B cell (primary cell): ENCODE results near the gene KATNB1. TPM values are rescaled to one million over a fixed set of nuclear protein-coding genes. Genes with fewer than 3 reads are reported as not detected.

ENCODE experiments used
- ATAC-seq: fragments of 200-7000 bp; cut with Tn5 transposase; one replicate; pipeline ENCODE4 v1.10.0; 2021; ENCODE audit warnings: low read depth, mild to moderate bottlenecking, moderate number of reproducible peaks, moderate library complexity
- CTCF ChIA-PET: fragments of 350-600 bp; sonication (Branson Sonifier 250); formaldehyde crosslinking; loops from one replicate; lab custom pipeline; 2021; ENCODE audit warnings: antibody characterized with exemption, inconsistent platforms; lab: Charles Lee
- POLR2A ChIA-PET: fragments of 350-600 bp; sonication (Branson Sonifier 250); formaldehyde crosslinking; loops from one replicate; lab custom pipeline; 2021; ENCODE audit warnings: antibody characterized with exemption; lab: Charles Lee
- DNase-seq: peaks from one replicate; pipeline ENCODE4 v3.0.0; 2013
- H2AFZ ChIP-seq: 2 replicates; pipeline ENCODE4 v1.6.1; 2012; ENCODE audit warnings: mild to moderate bottlenecking, low read depth, low read length; ENCODE audit not compliant: insufficient read depth, poor library complexity, severe bottlenecking
- H3K27ac ChIP-seq, 2 donors: 1 replicate in 1 of 2; 2 replicates in 1 of 2; pipeline ENCODE4 v1.5.1; 2012 to 2013; ENCODE audit warnings: low read length in 2 of 2, mild to moderate bottlenecking in 2 of 2, moderate library complexity in 1 of 2
- H3K27me3 ChIP-seq, 4 experiments: fragments of 200-600 bp in 1 of 4; sonication (generic) in 1 of 4; replicated peaks in 1 of 4; 1 replicate in 2 of 4; 2 replicates in 2 of 4; pipeline versions ENCODE4 v1.6.1 to v1.7.0; 2013 to 2016; ENCODE audit warnings: low read length in 3 of 4, mild to moderate bottlenecking in 2 of 4, mixed read lengths in 1 of 4, moderate library complexity in 1 of 4; ENCODE audit not compliant: insufficient read depth in 4 of 4, control insufficient read depth in 3 of 4; ENCODE audit errors: control extremely low read depth in 1 of 4
- H3K36me3 ChIP-seq, 2 experiments: replicated peaks in 1 of 2; 1 replicate in 1 of 2; 2 replicates in 1 of 2; pipeline versions ENCODE4 v1.6.1 to v1.7.1; 2013; ENCODE audit warnings: low read length in 1 of 2; ENCODE audit not compliant: insufficient read depth in 2 of 2, control insufficient read depth in 1 of 2; ENCODE audit errors: control extremely low read depth in 1 of 2, extremely low read depth in 1 of 2
- H3K4me1 ChIP-seq, 2 donors: fragments of 200-600 bp in 1 of 2; sonication (generic) in 1 of 2; 1 replicate in 1 of 2; 2 replicates in 1 of 2; pipeline versions ENCODE4 v1.5.1 to v1.6.1; 2013 to 2017; ENCODE audit warnings: low read length in 2 of 2; ENCODE audit not compliant: control insufficient read depth in 2 of 2, insufficient read depth in 2 of 2
- H3K4me2 ChIP-seq: replicated peaks from 2 replicates; pipeline ENCODE3; 2012; ENCODE audit warnings: mild to moderate bottlenecking, low read depth, low read length; ENCODE audit not compliant: poor library complexity, severe bottlenecking
- H3K4me3 ChIP-seq, 5 experiments: fragments of 200-600 bp in 1 of 5; sonication (generic) in 1 of 5; 1 replicate in 3 of 5; 2 replicates in 2 of 5; pipeline versions ENCODE4 v1.5.1 to v1.7.0; 2011 to 2016; ENCODE audit warnings: low read length in 4 of 5, mild to moderate bottlenecking in 4 of 5, low read depth in 2 of 5, control low read depth in 1 of 5, moderate library complexity in 1 of 5; ENCODE audit not compliant: insufficient read depth in 1 of 5; ENCODE audit errors: control extremely low read depth in 1 of 5, extremely low read depth in 1 of 5
- H3K79me2 ChIP-seq: fragments of 200-600 bp; sonication (generic); one replicate; pipeline ENCODE4 v1.6.0; 2016; ENCODE audit warnings: low read length; ENCODE audit not compliant: control insufficient read depth, insufficient read depth
- H3K9ac ChIP-seq: fragments of 200-600 bp; sonication (generic); 2 replicates; pipeline ENCODE4 v1.6.1; 2017; ENCODE audit warnings: mild to moderate bottlenecking, low read length, moderate library complexity
- H3K9me3 ChIP-seq, 3 donors: one replicate each; pipeline versions ENCODE4 v1.6.1 to v1.7.1; 2013; ENCODE audit warnings: low read length in 2 of 3; ENCODE audit not compliant: control insufficient read depth in 2 of 3, insufficient read depth in 1 of 3; ENCODE audit errors: control extremely low read depth in 1 of 3
- H4K20me1 ChIP-seq: 2 replicates; pipeline ENCODE4 v1.6.0; 2012; ENCODE audit warnings: mild to moderate bottlenecking, low read length; ENCODE audit not compliant: insufficient read depth, control insufficient read depth, poor library complexity, severe bottlenecking
- H3K27ac Mint-ChIP-seq: one replicate; pipeline ENCODE4 v1.8.0; 2021; ENCODE audit warnings: mixed read lengths
- H3K27me3 Mint-ChIP-seq: one replicate; pipeline ENCODE4 v1.8.0; 2021; ENCODE audit warnings: mixed read lengths
- H3K4me1 Mint-ChIP-seq: one replicate; pipeline ENCODE4 v1.8.0; 2021; ENCODE audit warnings: mixed read lengths
- H3K4me3 Mint-ChIP-seq: one replicate; pipeline ENCODE4 v1.8.0; 2021; ENCODE audit warnings: mixed read lengths
- H3K9me3 Mint-ChIP-seq: one replicate; pipeline ENCODE4 v1.8.0; 2022; ENCODE audit warnings: mixed read lengths; ENCODE audit not compliant: insufficient read depth
- CTCF ChIP-seq: fragments of 200-600 bp; IDR thresholded peaks from one replicate; pipeline ENCODE4 v1.8.0; 2022; ENCODE audit warnings: antibody characterized with exemption, mild to moderate bottlenecking
- EZH2 ChIP-seq: IDR thresholded peaks from 2 replicates; pipeline ENCODE4 v1.6.1; 2012; ENCODE audit warnings: borderline replicate concordance, low read depth, mild to moderate bottlenecking, moderate library complexity, low read length; ENCODE audit not compliant: insufficient read depth, poor library complexity, severe bottlenecking
- WGBS: methylation state at CpG from one replicate; pipeline ENCODE4 v1.1.5; 2013; ENCODE audit warnings: missing lambda C conversion rate; ENCODE audit not compliant: insufficient coverage; 5-methylcytosine and 5-hydroxymethylcytosine counted together
- intact Hi-C: fragments of 100-400 bp; cut with micrococcal nuclease; formaldehyde crosslinking; loops from one replicate; pipeline ENCODE4 v1.10.0; 2022
- polyA plus RNA-seq: library from polyadenylated mRNA; depleted of rRNA; stranded (reverse); fragments of >200 nt; gene quantifications from 2 replicates; pipeline ENCODE4 v1.2.3, GENCODE V29; 2012
- total RNA-seq, 2 donors: library from RNA; stranded (reverse); fragments of 120-200 nt in 1 of 2; gene quantifications; 1 replicate in 1 of 2; 2 replicates in 1 of 2; pipeline versions ENCODE4 v1.2.3 to v1.2.4, GENCODE V29; 2013 to 2022

The KATNB1 gene
- total and polyA plus RNA-seq, 2 donors (not counting 1 experiment from before 2014, with no cell fraction given) = 20.3 to 29.0 TPM

DNA sequence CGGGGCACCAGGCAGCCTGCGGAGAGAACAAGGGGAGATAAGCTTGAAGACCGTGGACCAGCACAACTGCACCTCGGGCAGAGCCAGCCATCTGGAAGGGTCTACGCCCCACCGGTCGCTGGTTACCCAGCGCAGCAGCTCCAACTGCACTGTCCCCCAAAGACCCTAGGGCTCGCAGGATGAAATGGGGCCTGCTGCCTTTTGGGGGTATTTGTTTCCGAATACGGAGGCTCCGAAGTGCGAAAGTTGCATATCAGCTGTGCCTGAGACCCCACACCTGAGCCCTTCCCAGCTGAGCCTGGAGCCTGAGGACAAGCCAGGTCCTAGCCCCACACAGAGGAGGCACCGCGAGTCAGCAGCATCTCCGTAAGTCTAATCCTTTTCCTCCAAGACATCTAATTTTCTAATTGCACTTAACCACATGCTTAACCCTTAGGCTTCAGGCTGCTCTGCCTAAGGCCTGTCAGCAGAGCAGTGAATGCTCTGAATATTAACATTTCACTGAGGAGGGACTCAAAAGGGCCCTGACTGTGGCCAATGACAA lies 62.8 kb downstream of the KATNB1 start:
- Histone ChIP-seq H3K4me2 (no peak overlapping the region), H3K27me3 (peaks cover 0 to 46% (median 19%) of the 10 kb centered on the region in 4 experiments), H3K9ac (no peak overlapping the region), H3K27ac (no peak overlapping the region), H2AFZ (no peak overlapping the region), H3K4me3 (no peak overlapping the region), H4K20me1 (no peaks in the 10 kb centered on the region), H3K79me2 (no peaks in the 10 kb centered on the region), H3K4me1 (peaks cover 16 to 18% of the 10 kb centered on the region in 2 donors), H3K36me3 (no peaks in the 10 kb centered on the region), H3K9me3 (peaks cover 0 to 7% (median 0%) of the 10 kb centered on the region in 3 donors)
- CTCF ChIA-PET = no interaction called here
- H3K27ac Mint-ChIP-seq = no peak overlapping the region
- no peaks in the 10 kb centered on the region for H3K9me3 Mint-ChIP-seq
- peaks cover 44% of the 10 kb centered on the region for H3K27me3 Mint-ChIP-seq
- ATAC-seq = no peak
- intact Hi-C loops = no loop called here
- peaks cover 22% of the 10 kb centered on the region for H3K4me1 Mint-ChIP-seq
- WGBS = 86% methylated on average over 16 of the region's 16 CpGs
- POLR2A ChIA-PET = no interaction called here
- H3K4me3 Mint-ChIP-seq = no peak overlapping the region
- no peak for DNase-seq
- TF ChIP-seq CTCF (no peak), EZH2 (no peak)

DNA sequence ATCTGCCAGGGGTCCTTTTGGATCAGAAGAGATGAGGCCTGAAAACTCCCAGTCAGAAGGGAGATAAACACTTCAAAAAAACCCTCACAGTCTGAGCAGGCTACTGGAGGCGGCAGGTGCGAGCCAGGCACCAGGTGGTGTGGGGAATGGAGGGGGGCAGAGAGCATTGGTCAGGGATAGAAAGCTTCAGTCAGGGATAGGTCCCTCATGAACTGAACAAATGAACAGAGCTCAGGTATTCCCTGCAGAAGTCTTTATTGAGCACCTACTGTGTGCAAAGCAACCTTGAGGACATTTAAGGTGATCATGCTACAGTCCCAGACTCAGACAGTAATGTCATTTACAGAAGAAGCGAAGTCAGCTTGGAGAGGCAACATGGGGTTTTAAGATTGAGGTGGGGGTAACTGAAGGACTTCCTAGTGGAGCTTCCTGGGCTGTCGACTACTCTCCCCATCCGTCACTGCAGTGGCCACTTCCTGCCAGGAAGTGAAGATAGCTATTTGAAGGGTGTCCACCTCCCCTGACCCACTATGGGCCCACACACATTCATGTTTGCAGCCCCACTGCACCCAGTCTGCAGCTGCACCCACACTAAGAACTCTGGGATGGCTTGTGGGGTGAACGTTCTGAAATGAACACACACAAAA lies 63.5 kb downstream of the KATNB1 start:
- intact Hi-C loops = no loop called here
- Histone ChIP-seq H3K27ac (no peak overlapping the region), H3K9ac (no peak overlapping the region), H4K20me1 (no peaks in the 10 kb centered on the region), H3K4me2 (no peak overlapping the region), H3K4me1 (peaks cover 16 to 18% of the 10 kb centered on the region in 2 donors), H3K27me3 (peaks cover 0 to 46% (median 19%) of the 10 kb centered on the region in 4 experiments), H2AFZ (no peak overlapping the region), H3K36me3 (no peaks in the 10 kb centered on the region), H3K4me3 (no peak overlapping the region), H3K9me3 (peaks cover 0 to 7% (median 0%) of the 10 kb centered on the region in 3 donors), H3K79me2 (no peaks in the 10 kb centered on the region)
- Mint-ChIP-seq H3K4me3 (no peak overlapping the region), H3K27ac (no peak overlapping the region), H3K4me1 (peaks cover 22% of the 10 kb centered on the region), H3K9me3 (no peaks in the 10 kb centered on the region), H3K27me3 (peaks cover 50% of the 10 kb centered on the region)
- no peak for DNase-seq
- CTCF ChIA-PET = no interaction called here
- WGBS = 54% methylated on average over 3 of the region's 6 CpGs
- no peak for ATAC-seq
- POLR2A ChIA-PET = no interaction called here
- TF ChIP-seq EZH2 (no peak), CTCF (no peak)
